ENCODE results near the gene MLPH.

The MLPH gene

GRCh38 chr2:237478095-237478494 lies 9.0 kb upstream of the MLPH start:
- no peak for DNase-seq
- TF ChIP-seq POLR2A (IDR thresholded peaks at IDR 0.05; ENCODE audit: low read length) (no peak), GATA1 (IDR thresholded peaks at IDR 0.05; ENCODE audit: low read depth, low read length) (no peak)

- DNase-seq = no peak
- TF ChIP-seq POLR2A (IDR thresholded peaks at IDR 0.05; ENCODE audit: low read length) = no peak
- TF ChIP-seq GATA1 (IDR thresholded peaks at IDR 0.05; ENCODE audit: low read depth, low read length) = no peak
These were observed 8.1 kb upstream of the MLPH start for GRCh38 chr2:237478979-237479378.

- TF ChIP-seq GATA1 (IDR thresholded peaks at IDR 0.05; ENCODE audit: low read depth, low read length) (no peak), POLR2A (IDR thresholded peaks at IDR 0.05; ENCODE audit: low read length) (no peak)
- DNase-seq = no peak
These were observed 7.3 kb upstream of the MLPH start for GRCh38 chr2:237479747-237480146.

GRCh38 chr2:237480556-237480955 lies 6.5 kb upstream of the MLPH start:
- TF ChIP-seq POLR2A (IDR thresholded peaks at IDR 0.05; ENCODE audit: low read length) = no peak
- no peak for TF ChIP-seq GATA1 (IDR thresholded peaks at IDR 0.05; ENCODE audit: low read depth, low read length)
- no peak for DNase-seq

GRCh38 chr2:237480988-237481525 lies 6.0 kb upstream of the MLPH start:
- no peak for TF ChIP-seq GATA1 (IDR thresholded peaks at IDR 0.05; ENCODE audit: low read depth, low read length)
- no peak for TF ChIP-seq POLR2A (IDR thresholded peaks at IDR 0.05; ENCODE audit: low read length)
- DNase-seq = no peak

- TF ChIP-seq POLR2A (IDR thresholded peaks at IDR 0.05; ENCODE audit: low read length) = peak; percentile 22
- TF ChIP-seq GATA1 (IDR thresholded peaks at IDR 0.05; ENCODE audit: low read depth, low read length) = no peak
- DNase-seq = peak; percentile 23 to 55
These were observed 4.6 kb upstream of the MLPH start for GRCh38 chr2:237482485-237482884.

- TF ChIP-seq POLR2A (IDR thresholded peaks at IDR 0.05; ENCODE audit: low read length) (no peak), GATA1 (IDR thresholded peaks at IDR 0.05; ENCODE audit: low read depth, low read length) (no peak)
These were observed 3.9 kb upstream of the MLPH start for GRCh38 chr2:237483018-237483731.

GRCh38 chr2:237485304-237485703 lies 1.7 kb upstream of the MLPH start:
- DNase-seq = no peak
- TF ChIP-seq POLR2A (IDR thresholded peaks at IDR 0.05; ENCODE audit: low read length) (no peak), GATA1 (IDR thresholded peaks at IDR 0.05; ENCODE audit: low read depth, low read length) (no peak)

More at GRCh38 chr2:237483018-237483731, 3.9 kb upstream of the MLPH start:
- DNase-seq = no peak

- DNase-seq = no peak
- TF ChIP-seq POLR2A (IDR thresholded peaks at IDR 0.05; ENCODE audit: low read length) (no peak), GATA1 (IDR thresholded peaks at IDR 0.05; ENCODE audit: low read depth, low read length) (no peak)
These were observed 1.2 kb upstream of the MLPH start for GRCh38 chr2:237485844-237486243.

GRCh38 chr2:237486334-237486818 lies 675 bp upstream of the MLPH start:
- TF ChIP-seq POLR2A (IDR thresholded peaks at IDR 0.05; ENCODE audit: low read length) = no peak
- TF ChIP-seq GATA1 (IDR thresholded peaks at IDR 0.05; ENCODE audit: low read depth, low read length) = no peak
- no peak for DNase-seq

- DNase-seq = no peak
- TF ChIP-seq POLR2A (IDR thresholded peaks at IDR 0.05; ENCODE audit: low read length) = no peak
- TF ChIP-seq GATA1 (IDR thresholded peaks at IDR 0.05; ENCODE audit: low read depth, low read length) = no peak
These were observed 445 bp downstream of the MLPH start for GRCh38 chr2:237487496-237487895.

GRCh38 chr2:237488295-237488694 lies 1.2 kb downstream of the MLPH start:
- TF ChIP-seq POLR2A (IDR thresholded peaks at IDR 0.05; ENCODE audit: low read length) (no peak), GATA1 (IDR thresholded peaks at IDR 0.05; ENCODE audit: low read depth, low read length) (no peak)
- DNase-seq = no peak

- no peak for DNase-seq
- TF ChIP-seq POLR2A (IDR thresholded peaks at IDR 0.05; ENCODE audit: low read length) = no peak
- TF ChIP-seq GATA1 (IDR thresholded peaks at IDR 0.05; ENCODE audit: low read depth, low read length) = no peak
These were observed 2.1 kb downstream of the MLPH start for GRCh38 chr2:237488901-237489860.

Measured in erythroblast (primary cell).